WTC11 (cell line): ENCODE results near the gene FAM135A. TPM values are rescaled to one million over a fixed set of nuclear protein-coding genes. Genes with fewer than 3 reads are reported as not detected.

Source experiments
- ATAC-seq: fragments of 200-7000 bp; cut with Tn5 transposase; 2 replicates; pipeline ENCODE4 v1.10.0; 2021; ENCODE audit warnings: mild to moderate bottlenecking, moderate library complexity
- CTCF ChIA-PET: fragments of 300-600 bp; sonication (Branson Sonifier 250); formaldehyde crosslinking; loops from one replicate; lab custom pipeline; 2021; ENCODE audit warnings: antibody characterized with exemption; lab: Charles Lee
- POLR2A ChIA-PET: fragments of 350-600 bp; sonication (Branson Sonifier 250); formaldehyde crosslinking; loops from one replicate; lab custom pipeline; 2021; ENCODE audit warnings: antibody characterized with exemption; lab: Charles Lee
- DNase-seq: peaks from one replicate; pipeline ENCODE4 v3.0.0; 2021; ENCODE audit warnings: low spot score
- H3K27ac Mint-ChIP-seq: 2 replicates; pipeline ENCODE4 v1.8.0; 2021; ENCODE audit warnings: mixed read lengths
- H3K27me3 Mint-ChIP-seq: 2 replicates; pipeline ENCODE4 v1.8.0; 2021; ENCODE audit warnings: low read depth, mild to moderate bottlenecking, moderate library complexity, mixed read lengths
- H3K36me3 Mint-ChIP-seq: 2 replicates; pipeline ENCODE4 v1.8.0; 2021; ENCODE audit warnings: mixed read lengths
- H3K4me1 Mint-ChIP-seq: 2 replicates; pipeline ENCODE4 v1.8.0; 2022; ENCODE audit warnings: mixed read lengths
- H3K4me3 Mint-ChIP-seq: 2 replicates; pipeline ENCODE4 v1.8.0; 2021; ENCODE audit warnings: mild to moderate bottlenecking, moderate library complexity, mixed read lengths
- H3K9me3 Mint-ChIP-seq: 2 replicates; pipeline ENCODE4 v1.8.0; 2021; ENCODE audit warnings: mixed read lengths
- CBFB ChIP-seq: sonication (generic); formaldehyde crosslinking; IDR thresholded peaks from 2 replicates; pipeline ENCODE4 v1.8.1; 2022; ENCODE audit warnings: mild to moderate bottlenecking, low read depth, missing genetic modification reagents
- ETV6 ChIP-seq: sonication (generic); formaldehyde crosslinking; IDR thresholded peaks from 2 replicates; pipeline ENCODE4 v1.8.1; 2022; ENCODE audit warnings: mild to moderate bottlenecking, missing genetic modification reagents
- GABPB1 ChIP-seq: sonication (generic); formaldehyde crosslinking; IDR thresholded peaks from 2 replicates; pipeline ENCODE4 v1.8.1; 2023; ENCODE audit warnings: mild to moderate bottlenecking, missing genetic modification reagents
- GRHL2 ChIP-seq: fragments of 250-450 bp; sonication (Bioruptor Pico); IDR thresholded peaks from 2 replicates; pipeline ENCODE4 v1.8.0; 2022; ENCODE audit warnings: mild to moderate bottlenecking, moderate library complexity; ENCODE audit not compliant: insufficient replicate concordance, severe bottlenecking
- IRF2 ChIP-seq: sonication (generic); formaldehyde crosslinking; IDR thresholded peaks from 2 replicates; pipeline ENCODE4 v1.8.0; 2022; ENCODE audit warnings: low read depth, missing genetic modification reagents, borderline replicate concordance
- KAT7 ChIP-seq: sonication (generic); formaldehyde crosslinking; IDR thresholded peaks from 2 replicates; pipeline ENCODE4 v1.8.1; 2023; ENCODE audit warnings: missing genetic modification reagents, mild to moderate bottlenecking, borderline replicate concordance
- MXD4 ChIP-seq: fragments of 250-450 bp; sonication (Bioruptor Pico); IDR thresholded peaks from 2 replicates; pipeline ENCODE4 v1.8.0; 2021; ENCODE audit warnings: mild to moderate bottlenecking, moderate library complexity, borderline replicate concordance
- MYBL2 ChIP-seq: sonication (generic); formaldehyde crosslinking; IDR thresholded peaks from 2 replicates; pipeline ENCODE4 v1.8.1; 2023; ENCODE audit warnings: mild to moderate bottlenecking, moderate library complexity, missing genetic modification reagents
- NR3C1 ChIP-seq: sonication (generic); formaldehyde crosslinking; conservative IDR thresholded peaks from 2 replicates; pipeline ENCODE4 v1.8.1; 2023; ENCODE audit warnings: low read depth, mild to moderate bottlenecking, missing genetic modification reagents
- SMAD4 ChIP-seq: sonication (generic); formaldehyde crosslinking; IDR thresholded peaks from 2 replicates; pipeline ENCODE4 v1.8.0; 2022; ENCODE audit warnings: mild to moderate bottlenecking, missing genetic modification reagents
- TEAD4 ChIP-seq: sonication (generic); formaldehyde crosslinking; IDR thresholded peaks from 2 replicates; pipeline ENCODE4 v1.8.0; 2022; ENCODE audit warnings: mild to moderate bottlenecking, missing genetic modification reagents
- ZBTB21 ChIP-seq: sonication (generic); formaldehyde crosslinking; IDR thresholded peaks from 2 replicates; pipeline ENCODE4 v1.8.1; 2023; ENCODE audit warnings: mild to moderate bottlenecking, missing genetic modification reagents, borderline replicate concordance
- total RNA-seq: library from RNA; stranded (reverse); gene quantifications from 3 replicates; pipeline ENCODE4 v1.2.3, GENCODE V29; 2021
- TF ChIP-seq, protein P1 (sequence below): sonication (generic); formaldehyde crosslinking; IDR thresholded peaks from 2 replicates; pipeline ENCODE4 v1.8.0; 2022; ENCODE audit warnings: mild to moderate bottlenecking, missing genetic modification reagents
- TF ChIP-seq, protein P2 (sequence below): fragments of 250-450 bp; sonication (Bioruptor Pico); conservative IDR thresholded peaks from 2 replicates; pipeline ENCODE4 v1.9.0; 2021; ENCODE audit warnings: mild to moderate bottlenecking
- TF ChIP-seq, protein P3 (sequence below): fragments of 250-450 bp; sonication (Bioruptor Pico); IDR thresholded peaks from 2 replicates; pipeline ENCODE4 v2.1.2; 2022; ENCODE audit warnings: mild to moderate bottlenecking, moderate library complexity
- TF ChIP-seq, protein P4 (sequence below): sonication (generic); formaldehyde crosslinking; IDR thresholded peaks from 2 replicates; pipeline ENCODE4 v1.8.0; 2023; ENCODE audit warnings: missing genetic modification reagents, mild to moderate bottlenecking, borderline replicate concordance

FAM135A gene
- total RNA-seq, 1 experiment from 2014 or later = 32.9 TPM

DNA sequence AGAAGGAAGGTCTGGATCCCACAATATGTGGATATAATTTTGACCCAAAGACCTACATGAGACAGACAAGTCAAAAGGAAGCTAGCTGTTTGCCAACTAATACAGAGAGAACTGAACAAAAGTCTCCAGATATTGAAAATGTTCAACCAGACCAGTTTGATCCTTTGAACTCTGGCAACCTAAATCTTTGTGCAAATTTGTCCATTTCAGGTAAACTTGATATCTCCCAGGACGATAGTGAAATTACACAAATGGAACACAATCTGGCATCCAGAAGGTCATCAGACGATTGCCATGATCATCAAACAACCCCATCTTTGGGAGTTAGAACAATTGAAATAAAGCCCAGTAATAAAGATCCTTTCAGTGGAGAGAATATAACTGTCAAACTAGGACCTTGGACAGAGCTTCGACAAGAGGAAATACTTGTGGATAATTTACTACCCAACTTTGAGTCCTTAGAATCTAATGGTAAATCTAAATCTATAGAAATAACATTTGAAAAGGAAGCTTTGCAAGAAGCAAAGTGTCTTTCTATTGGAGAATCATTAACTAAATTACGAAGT lies 111.5 kb downstream of the FAM135A start:
- DNase-seq (no peak), ATAC-seq (no peak)
- TF ChIP-seq KAT7 (CRISPR knock-in tag) (no peak), TEAD4 (CRISPR knock-in tag) (no peak), CBFB (CRISPR knock-in tag) (no peak), ZBTB21 (CRISPR knock-in tag) (no peak), MYBL2 (CRISPR knock-in tag) (no peak), MXD4 (CRISPR knock-in tag) (no peak), GRHL2 (CRISPR knock-in tag) (no peak), NR3C1 (CRISPR knock-in tag) (no peak), ETV6 (CRISPR knock-in tag) (no peak), GABPB1 (CRISPR knock-in tag) (no peak), SMAD4 (CRISPR knock-in tag) (no peak), IRF2 (CRISPR knock-in tag) (no peak)
- TF ChIP-seq, protein P1, sequence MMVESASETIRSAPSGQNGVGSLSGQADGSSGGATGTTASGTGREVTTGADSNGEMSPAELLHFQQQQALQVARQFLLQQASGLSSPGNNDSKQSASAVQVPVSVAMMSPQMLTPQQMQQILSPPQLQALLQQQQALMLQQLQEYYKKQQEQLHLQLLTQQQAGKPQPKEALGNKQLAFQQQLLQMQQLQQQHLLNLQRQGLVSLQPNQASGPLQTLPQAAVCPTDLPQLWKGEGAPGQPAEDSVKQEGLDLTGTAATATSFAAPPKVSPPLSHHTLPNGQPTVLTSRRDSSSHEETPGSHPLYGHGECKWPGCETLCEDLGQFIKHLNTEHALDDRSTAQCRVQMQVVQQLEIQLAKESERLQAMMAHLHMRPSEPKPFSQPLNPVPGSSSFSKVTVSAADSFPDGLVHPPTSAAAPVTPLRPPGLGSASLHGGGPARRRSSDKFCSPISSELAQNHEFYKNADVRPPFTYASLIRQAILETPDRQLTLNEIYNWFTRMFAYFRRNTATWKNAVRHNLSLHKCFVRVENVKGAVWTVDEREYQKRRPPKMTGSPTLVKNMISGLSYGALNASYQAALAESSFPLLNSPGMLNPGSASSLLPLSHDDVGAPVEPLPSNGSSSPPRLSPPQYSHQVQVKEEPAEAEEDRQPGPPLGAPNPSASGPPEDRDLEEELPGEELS (CRISPR knock-in tag) = no peak
- TF ChIP-seq, protein P2, sequence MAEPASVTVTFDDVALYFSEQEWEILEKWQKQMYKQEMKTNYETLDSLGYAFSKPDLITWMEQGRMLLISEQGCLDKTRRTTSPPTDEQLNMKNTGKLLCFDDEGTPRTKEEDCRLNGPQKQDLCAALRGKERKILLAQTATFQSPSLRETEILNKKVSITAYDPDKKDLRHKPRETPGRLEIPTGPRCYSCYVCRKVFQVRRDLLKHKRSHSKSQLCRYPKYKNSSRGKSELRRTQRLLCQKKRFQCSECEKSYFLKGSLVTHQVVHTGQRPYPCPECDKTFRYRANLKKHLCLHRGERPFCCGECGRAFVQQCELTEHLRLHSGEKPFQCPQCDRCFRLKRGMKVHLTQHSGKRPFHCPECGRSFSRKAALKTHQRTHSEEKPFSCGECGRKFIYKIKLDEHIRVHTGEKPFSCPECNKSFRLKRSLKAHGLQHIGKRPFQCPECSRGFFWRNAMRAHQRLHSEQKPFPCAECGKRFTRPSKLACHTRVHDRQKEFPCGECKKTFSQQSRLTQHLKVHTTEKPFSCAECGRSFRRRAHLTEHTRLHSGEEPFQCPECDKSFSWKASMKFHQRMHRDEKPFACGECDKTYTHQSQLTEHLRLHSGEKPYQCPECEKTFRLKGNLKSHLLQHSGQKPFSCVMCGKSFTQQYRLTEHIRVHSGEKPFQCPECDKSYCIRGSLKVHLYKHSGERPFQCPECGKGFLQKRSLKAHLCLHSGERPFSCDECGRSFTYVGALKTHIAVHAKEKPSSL = no peak
- TF ChIP-seq, protein P3, sequence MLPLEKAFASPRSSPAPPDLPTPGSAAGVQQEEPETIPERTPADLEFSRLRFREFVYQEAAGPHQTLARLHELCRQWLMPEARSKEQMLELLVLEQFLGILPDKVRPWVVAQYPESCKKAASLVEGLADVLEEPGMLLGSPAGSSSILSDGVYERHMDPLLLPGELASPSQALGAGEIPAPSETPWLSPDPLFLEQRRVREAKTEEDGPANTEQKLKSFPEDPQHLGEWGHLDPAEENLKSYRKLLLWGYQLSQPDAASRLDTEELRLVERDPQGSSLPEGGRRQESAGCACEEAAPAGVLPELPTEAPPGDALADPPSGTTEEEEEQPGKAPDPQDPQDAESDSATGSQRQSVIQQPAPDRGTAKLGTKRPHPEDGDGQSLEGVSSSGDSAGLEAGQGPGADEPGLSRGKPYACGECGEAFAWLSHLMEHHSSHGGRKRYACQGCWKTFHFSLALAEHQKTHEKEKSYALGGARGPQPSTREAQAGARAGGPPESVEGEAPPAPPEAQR (CRISPR knock-in tag) = no peak
- TF ChIP-seq, protein P4, sequence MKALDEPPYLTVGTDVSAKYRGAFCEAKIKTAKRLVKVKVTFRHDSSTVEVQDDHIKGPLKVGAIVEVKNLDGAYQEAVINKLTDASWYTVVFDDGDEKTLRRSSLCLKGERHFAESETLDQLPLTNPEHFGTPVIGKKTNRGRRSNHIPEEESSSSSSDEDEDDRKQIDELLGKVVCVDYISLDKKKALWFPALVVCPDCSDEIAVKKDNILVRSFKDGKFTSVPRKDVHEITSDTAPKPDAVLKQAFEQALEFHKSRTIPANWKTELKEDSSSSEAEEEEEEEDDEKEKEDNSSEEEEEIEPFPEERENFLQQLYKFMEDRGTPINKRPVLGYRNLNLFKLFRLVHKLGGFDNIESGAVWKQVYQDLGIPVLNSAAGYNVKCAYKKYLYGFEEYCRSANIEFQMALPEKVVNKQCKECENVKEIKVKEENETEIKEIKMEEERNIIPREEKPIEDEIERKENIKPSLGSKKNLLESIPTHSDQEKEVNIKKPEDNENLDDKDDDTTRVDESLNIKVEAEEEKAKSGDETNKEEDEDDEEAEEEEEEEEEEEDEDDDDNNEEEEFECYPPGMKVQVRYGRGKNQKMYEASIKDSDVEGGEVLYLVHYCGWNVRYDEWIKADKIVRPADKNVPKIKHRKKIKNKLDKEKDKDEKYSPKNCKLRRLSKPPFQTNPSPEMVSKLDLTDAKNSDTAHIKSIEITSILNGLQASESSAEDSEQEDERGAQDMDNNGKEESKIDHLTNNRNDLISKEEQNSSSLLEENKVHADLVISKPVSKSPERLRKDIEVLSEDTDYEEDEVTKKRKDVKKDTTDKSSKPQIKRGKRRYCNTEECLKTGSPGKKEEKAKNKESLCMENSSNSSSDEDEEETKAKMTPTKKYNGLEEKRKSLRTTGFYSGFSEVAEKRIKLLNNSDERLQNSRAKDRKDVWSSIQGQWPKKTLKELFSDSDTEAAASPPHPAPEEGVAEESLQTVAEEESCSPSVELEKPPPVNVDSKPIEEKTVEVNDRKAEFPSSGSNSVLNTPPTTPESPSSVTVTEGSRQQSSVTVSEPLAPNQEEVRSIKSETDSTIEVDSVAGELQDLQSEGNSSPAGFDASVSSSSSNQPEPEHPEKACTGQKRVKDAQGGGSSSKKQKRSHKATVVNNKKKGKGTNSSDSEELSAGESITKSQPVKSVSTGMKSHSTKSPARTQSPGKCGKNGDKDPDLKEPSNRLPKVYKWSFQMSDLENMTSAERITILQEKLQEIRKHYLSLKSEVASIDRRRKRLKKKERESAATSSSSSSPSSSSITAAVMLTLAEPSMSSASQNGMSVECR = no peak
- Mint-ChIP-seq H3K27me3 (no peaks in the 10 kb centered on the region), H3K36me3 (peaks cover 14% of the 10 kb centered on the region), H3K4me1 (no peaks in the 10 kb centered on the region), H3K27ac (no peak overlapping the region), H3K4me3 (no peak overlapping the region), H3K9me3 (no peaks in the 10 kb centered on the region)
- CTCF ChIA-PET = no interaction called here
- POLR2A ChIA-PET = no interaction called here
